ENCODE results near the gene LYPLA2. TPM values are rescaled to one million over a fixed set of nuclear protein-coding genes. Genes with fewer than 3 reads are reported as not detected.

Gene LYPLA2
- polyA plus RNA-seq, 1 of the 3 experiments (the other 2 are of a cell fraction): 109 TPM

DNA sequence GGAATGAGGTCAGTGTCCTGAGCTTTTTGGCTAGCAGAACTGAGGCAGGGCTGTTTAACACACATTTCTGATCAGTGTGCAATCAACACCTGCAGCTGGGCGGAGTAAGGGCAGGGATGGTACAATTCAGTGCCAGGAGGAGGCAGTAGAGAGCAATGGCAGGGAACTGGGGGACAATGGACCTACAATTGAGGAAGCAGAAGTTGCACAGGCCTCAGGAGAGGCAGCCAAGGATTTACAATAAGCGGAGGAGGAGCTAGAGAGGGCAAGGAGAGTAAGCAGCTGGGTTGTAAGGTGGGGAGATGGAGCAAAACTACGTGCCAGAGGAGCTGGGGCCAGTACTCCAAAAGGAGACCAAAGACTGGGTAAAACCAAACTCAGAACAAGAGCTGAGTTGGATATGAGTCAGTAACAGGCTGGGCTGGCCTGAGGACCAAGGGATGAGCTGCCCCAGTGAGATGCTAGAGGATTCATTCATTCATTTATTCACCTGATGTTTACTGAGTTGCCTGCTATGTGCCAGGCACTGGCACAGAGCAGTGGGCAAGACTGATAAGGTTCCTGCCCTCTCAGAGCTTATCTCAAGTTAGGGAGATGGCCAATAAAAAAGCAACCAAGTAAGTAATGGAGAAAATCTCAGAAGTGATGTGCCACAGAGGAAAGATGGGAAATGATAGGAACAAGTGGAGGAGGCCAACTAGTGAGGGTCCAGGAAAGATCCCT lies 20.0 kb downstream of the LYPLA2 start:
- Histone ChIP-seq H3K9me3 (no peaks in the 10 kb centered on the region), H3K27ac (ENCODE audit: low read depth in 2 of 2, low read length in 1 of 2) (no peak overlapping the region), H3K9me2 (no peaks in the 10 kb centered on the region), H3K27me3 (ENCODE audit: insufficient read depth) (no peaks in the 10 kb centered on the region), H3K4me1 (ENCODE audit: control insufficient read depth in 1 of 2, insufficient read depth in 2 of 2, low read depth in 1 of 2, low read length in 1 of 2) (no peaks in the 10 kb centered on the region), H3K4me2 (no peak overlapping the region), H3K79me2 (ENCODE audit: insufficient read depth) (no peaks in the 10 kb centered on the region), H3K4me3 (ENCODE audit: low read depth in 2 of 2, low read length in 1 of 2) (no peak overlapping the region), H3K9ac (no peak overlapping the region), H4K20me1 (ENCODE audit: insufficient read depth) (no peaks in the 10 kb centered on the region), H2AFZ (ENCODE audit: low read depth) (no peak overlapping the region), H3K36me3 (replicated peaks in 1 of 2; ENCODE audit: control insufficient read depth in 1 of 2, insufficient read depth in 2 of 2, low read length in 1 of 2) (peaks cover 0 to 3% of the 10 kb centered on the region in 2 experiments), H3F3A (replicated peaks; ENCODE audit: insufficient read depth) (no peaks in the 10 kb centered on the region)
- peak; percentile 63 for DNase-seq
- WGBS (ENCODE audit: low lambda C conversion rate): 79% methylated on average over 3 of the region's 3 CpGs
- TF ChIP-seq, protein P1, sequence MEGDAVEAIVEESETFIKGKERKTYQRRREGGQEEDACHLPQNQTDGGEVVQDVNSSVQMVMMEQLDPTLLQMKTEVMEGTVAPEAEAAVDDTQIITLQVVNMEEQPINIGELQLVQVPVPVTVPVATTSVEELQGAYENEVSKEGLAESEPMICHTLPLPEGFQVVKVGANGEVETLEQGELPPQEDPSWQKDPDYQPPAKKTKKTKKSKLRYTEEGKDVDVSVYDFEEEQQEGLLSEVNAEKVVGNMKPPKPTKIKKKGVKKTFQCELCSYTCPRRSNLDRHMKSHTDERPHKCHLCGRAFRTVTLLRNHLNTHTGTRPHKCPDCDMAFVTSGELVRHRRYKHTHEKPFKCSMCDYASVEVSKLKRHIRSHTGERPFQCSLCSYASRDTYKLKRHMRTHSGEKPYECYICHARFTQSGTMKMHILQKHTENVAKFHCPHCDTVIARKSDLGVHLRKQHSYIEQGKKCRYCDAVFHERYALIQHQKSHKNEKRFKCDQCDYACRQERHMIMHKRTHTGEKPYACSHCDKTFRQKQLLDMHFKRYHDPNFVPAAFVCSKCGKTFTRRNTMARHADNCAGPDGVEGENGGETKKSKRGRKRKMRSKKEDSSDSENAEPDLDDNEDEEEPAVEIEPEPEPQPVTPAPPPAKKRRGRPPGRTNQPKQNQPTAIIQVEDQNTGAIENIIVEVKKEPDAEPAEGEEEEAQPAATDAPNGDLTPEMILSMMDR (IDR thresholded peaks at IDR 0.05): peak; percentile 67
- peak; percentile 56 for TF ChIP-seq RAD21 (IDR thresholded peaks at IDR 0.05; ENCODE audit: low read length)
- TF ChIP-seq GATA2 (CRISPR knock-in tag; IDR thresholded peaks at IDR 0.05): no peak
- TF ChIP-seq YY1 (IDR thresholded peaks at IDR 0.05; ENCODE audit: low read depth): no peak
- peak; percentile 38 for TF ChIP-seq SMC3 (IDR thresholded peaks at IDR 0.05; ENCODE audit: low read depth, low read length)
- ChIA-PET CTCF (interaction anchor here (0.6 to 5.0 kb wide), 29 partner anchors 8 to 479 kb away, joined by 3 to 47 read pairs (median 4); partner anchors contain the start of genes FUCA1, GALE, HMGCL and LYPLA2), POLR2A (interaction anchor here (1.0 kb wide), 1 partner anchor 15 kb away, joined by 3 read pairs; the partner anchor contains the start of gene HMGCL)

DNA sequence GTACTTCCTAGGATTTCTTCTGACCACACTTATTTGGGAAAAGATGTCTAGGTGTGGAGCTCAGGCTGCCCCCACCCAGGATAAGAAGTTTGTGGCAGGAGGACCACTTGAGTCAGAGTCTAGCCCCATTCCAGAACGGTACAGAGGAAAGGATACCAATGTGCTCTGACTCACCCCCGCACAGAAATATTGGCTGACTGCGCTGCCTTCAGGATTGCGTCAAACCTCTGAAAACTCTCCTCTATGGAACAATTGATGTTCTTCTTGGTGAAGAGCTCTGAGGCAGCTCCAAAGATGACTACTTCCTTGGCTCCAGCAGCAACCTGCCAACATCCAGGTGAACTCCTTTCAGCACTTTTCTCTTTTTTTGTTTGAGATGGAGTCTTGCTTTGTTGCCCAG lies 23.1 kb downstream of the LYPLA2 start:
- Histone ChIP-seq H3K4me3 (ENCODE audit: low read depth in 2 of 2, low read length in 1 of 2) (no peak overlapping the region), H3K36me3 (replicated peaks in 1 of 2; ENCODE audit: control insufficient read depth in 1 of 2, insufficient read depth in 2 of 2, low read length in 1 of 2) (peaks cover 13 to 14% of the 10 kb centered on the region in 2 experiments), H3K9ac (no peak overlapping the region), H3K27ac (ENCODE audit: low read depth in 2 of 2, low read length in 1 of 2) (no peak overlapping the region), H3F3A (replicated peaks; ENCODE audit: insufficient read depth) (no peaks in the 10 kb centered on the region), H3K4me2 (no peak overlapping the region), H4K20me1 (ENCODE audit: insufficient read depth) (no peaks in the 10 kb centered on the region), H3K27me3 (ENCODE audit: insufficient read depth) (no peaks in the 10 kb centered on the region), H3K9me3 (no peaks in the 10 kb centered on the region), H3K79me2 (ENCODE audit: insufficient read depth) (no peaks in the 10 kb centered on the region), H3K9me2 (no peaks in the 10 kb centered on the region), H3K4me1 (ENCODE audit: control insufficient read depth in 1 of 2, insufficient read depth in 2 of 2, low read depth in 1 of 2, low read length in 1 of 2) (no peaks in the 10 kb centered on the region), H2AFZ (ENCODE audit: low read depth) (no peak overlapping the region)
- ChIA-PET POLR2A (no interaction called here), CTCF (interaction anchor here (1.2 to 1.6 kb wide), 2 partner anchors 10 to 11 kb away, joined by 4 to 6 read pairs; no protein-coding TSS in a partner anchor)
- DNase-seq: no peak
- 100% methylated on average over 2 of the region's 4 CpGs for WGBS (ENCODE audit: low lambda C conversion rate)
- no peak for TF ChIP-seq EZH2phosphoT487 (IDR thresholded peaks at IDR 0.05; ENCODE audit: borderline replicate concordance, low read depth)
- no peak for TF ChIP-seq ELF1 (IDR thresholded peaks at IDR 0.05)
- no peak for TF ChIP-seq CHD2 (IDR thresholded peaks at IDR 0.05; ENCODE audit: low read length, partially characterized antibody)
- TF ChIP-seq, protein P1 (IDR thresholded peaks at IDR 0.05): no peak
- no peak for TF ChIP-seq FOXM1 (IDR thresholded peaks at IDR 0.05; ENCODE audit: low read depth)
- no peak for TF ChIP-seq RCOR1 (IDR thresholded peaks at IDR 0.05; ENCODE audit: low read length)
- TF ChIP-seq GABPA (IDR thresholded peaks at IDR 0.05; ENCODE audit: low read depth): no peak
- TF ChIP-seq YY1 (IDR thresholded peaks at IDR 0.05; ENCODE audit: low read depth): no peak
- TF ChIP-seq TEAD4 (IDR thresholded peaks at IDR 0.05; ENCODE audit: borderline replicate concordance, insufficient read depth): no peak
- no peak for TF ChIP-seq TCF12 (IDR thresholded peaks at IDR 0.05)
- TF ChIP-seq FOXJ3 (CRISPR knock-in tag; IDR thresholded peaks at IDR 0.05): no peak
- TF ChIP-seq NRF1 (IDR thresholded peaks at IDR 0.05; ENCODE audit: low read depth, low read length): no peak
- TF ChIP-seq, protein P2, sequence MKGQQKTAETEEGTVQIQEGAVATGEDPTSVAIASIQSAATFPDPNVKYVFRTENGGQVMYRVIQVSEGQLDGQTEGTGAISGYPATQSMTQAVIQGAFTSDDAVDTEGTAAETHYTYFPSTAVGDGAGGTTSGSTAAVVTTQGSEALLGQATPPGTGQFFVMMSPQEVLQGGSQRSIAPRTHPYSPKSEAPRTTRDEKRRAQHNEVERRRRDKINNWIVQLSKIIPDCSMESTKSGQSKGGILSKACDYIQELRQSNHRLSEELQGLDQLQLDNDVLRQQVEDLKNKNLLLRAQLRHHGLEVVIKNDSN (IDR thresholded peaks at IDR 0.05; ENCODE audit: borderline replicate concordance, low read depth): no peak
- no peak for TF ChIP-seq RXRA (IDR thresholded peaks at IDR 0.05; ENCODE audit: borderline replicate concordance, low read depth)
- TF ChIP-seq, protein P3, sequence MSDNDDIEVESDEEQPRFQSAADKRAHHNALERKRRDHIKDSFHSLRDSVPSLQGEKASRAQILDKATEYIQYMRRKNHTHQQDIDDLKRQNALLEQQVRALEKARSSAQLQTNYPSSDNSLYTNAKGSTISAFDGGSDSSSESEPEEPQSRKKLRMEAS (IDR thresholded peaks at IDR 0.05; ENCODE audit: low read depth): no peak
- TF ChIP-seq, protein P4, sequence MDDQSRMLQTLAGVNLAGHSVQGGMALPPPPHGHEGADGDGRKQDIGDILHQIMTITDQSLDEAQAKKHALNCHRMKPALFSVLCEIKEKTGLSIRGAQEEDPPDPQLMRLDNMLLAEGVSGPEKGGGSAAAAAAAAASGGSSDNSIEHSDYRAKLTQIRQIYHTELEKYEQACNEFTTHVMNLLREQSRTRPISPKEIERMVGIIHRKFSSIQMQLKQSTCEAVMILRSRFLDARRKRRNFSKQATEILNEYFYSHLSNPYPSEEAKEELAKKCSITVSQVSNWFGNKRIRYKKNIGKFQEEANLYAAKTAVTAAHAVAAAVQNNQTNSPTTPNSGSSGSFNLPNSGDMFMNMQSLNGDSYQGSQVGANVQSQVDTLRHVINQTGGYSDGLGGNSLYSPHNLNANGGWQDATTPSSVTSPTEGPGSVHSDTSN (IDR thresholded peaks at IDR 0.05): no peak
- TF ChIP-seq EP300 (IDR thresholded peaks at IDR 0.05; ENCODE audit: borderline replicate concordance in 1 of 2, low read depth in 1 of 2, low read length in 1 of 2): no peak
- TF ChIP-seq SMC3 (IDR thresholded peaks at IDR 0.05; ENCODE audit: low read depth, low read length): no peak

Measured in SK-N-SH (cell line).